IgD-negative memory B cell (primary cell): ENCODE results near the gene SOHLH1. TPM values are rescaled to one million over a fixed set of nuclear protein-coding genes. Genes with fewer than 3 reads are reported as not detected.
A peak's percentile ranks its signal among the peaks of the same experiment; 100 is the strongest.

Experiments used
- H3K27ac Mint-ChIP-seq, 3 donors: one replicate each; pipeline ENCODE4 v1.8.0; 2020 to 2022; ENCODE audit warnings: mild to moderate bottlenecking in 3 of 3, mixed read lengths in 3 of 3, moderate library complexity in 1 of 3
- H3K27me3 Mint-ChIP-seq: one replicate; pipeline ENCODE4 v1.8.0; 2021; ENCODE audit warnings: mixed read lengths
- H3K36me3 Mint-ChIP-seq: one replicate; pipeline ENCODE4 v1.8.0; 2020; ENCODE audit warnings: mild to moderate bottlenecking, mixed read lengths
- H3K4me1 Mint-ChIP-seq, 3 donors: one replicate each; pipeline ENCODE4 v1.8.0; 2020 to 2022; ENCODE audit warnings: mixed read lengths in 3 of 3, mild to moderate bottlenecking in 1 of 3
- H3K4me3 Mint-ChIP-seq, 4 donors: one replicate each; pipeline ENCODE4 v1.8.0; 2020 to 2022; ENCODE audit warnings: mild to moderate bottlenecking in 4 of 4, mixed read lengths in 4 of 4, moderate library complexity in 3 of 4
- H3K9me3 Mint-ChIP-seq, 3 donors: one replicate each; pipeline ENCODE4 v1.8.0; 2020 to 2021; ENCODE audit warnings: mixed read lengths in 3 of 3, mild to moderate bottlenecking in 1 of 3
- polyA plus RNA-seq: library from polyadenylated mRNA; unstranded; fragments of 300-500 nt; fragmentation: Illumina TruSeq; gene quantifications from one replicate; pipeline ENCODE4 v1.2.3, GENCODE V29; 2021

SOHLH1 gene
- polyA plus RNA-seq, 1 donor from 2014 or later, result not detected

- Mint-ChIP-seq H3K27ac (no peak overlapping the region), H3K9me3 (peaks cover 0 to 2% (median 0%) of the 10 kb centered on the region in 3 donors), H3K27me3 (peaks cover 27% of the 10 kb centered on the region), H3K4me1 (no peaks in the 10 kb centered on the region), H3K36me3 (no peaks in the 10 kb centered on the region), H3K4me3 (no peak overlapping the region)
These were observed 18.1 kb upstream of the SOHLH1 start for GRCh38 chr9:135717410-135717809.

- no peaks in the 10 kb centered on the region for H3K36me3 Mint-ChIP-seq
- H3K27ac Mint-ChIP-seq, result no peak overlapping the region
- peaks cover 28% of the 10 kb centered on the region for H3K27me3 Mint-ChIP-seq
- peaks cover 0 to 2% (median 0%) of the 10 kb centered on the region in 3 donors for H3K9me3 Mint-ChIP-seq
- H3K4me1 Mint-ChIP-seq, result no peaks in the 10 kb centered on the region
- no peak overlapping the region for H3K4me3 Mint-ChIP-seq
These were observed 16.8 kb upstream of the SOHLH1 start for GRCh38 chr9:135716045-135716444.

- H3K4me1 Mint-ChIP-seq, result no peaks in the 10 kb centered on the region
- H3K36me3 Mint-ChIP-seq, result no peaks in the 10 kb centered on the region
- H3K4me3 Mint-ChIP-seq, result no peak overlapping the region
- H3K9me3 Mint-ChIP-seq, result peaks cover 0 to 2% (median 0%) of the 10 kb centered on the region in 3 donors
- peaks cover 28% of the 10 kb centered on the region for H3K27me3 Mint-ChIP-seq
- no peak overlapping the region for H3K27ac Mint-ChIP-seq
These were observed 15.8 kb upstream of the SOHLH1 start for GRCh38 chr9:135715056-135715595.

- peaks cover 28% of the 10 kb centered on the region for H3K27me3 Mint-ChIP-seq
- no peaks in the 10 kb centered on the region for H3K36me3 Mint-ChIP-seq
- no peaks in the 10 kb centered on the region for H3K4me1 Mint-ChIP-seq
- no peak overlapping the region for H3K4me3 Mint-ChIP-seq
- H3K27ac Mint-ChIP-seq, result no peak overlapping the region
- H3K9me3 Mint-ChIP-seq, result peaks cover 0 to 2% (median 0%) of the 10 kb centered on the region in 3 donors
These were observed 15.2 kb upstream of the SOHLH1 start for GRCh38 chr9:135714242-135715055.

- H3K4me1 Mint-ChIP-seq, result no peaks in the 10 kb centered on the region
- H3K9me3 Mint-ChIP-seq, result peaks cover 0 to 2% (median 0%) of the 10 kb centered on the region in 3 donors
- no peak overlapping the region for H3K4me3 Mint-ChIP-seq
- H3K27me3 Mint-ChIP-seq, result peaks cover 28% of the 10 kb centered on the region
- H3K27ac Mint-ChIP-seq, result no peak overlapping the region
- no peaks in the 10 kb centered on the region for H3K36me3 Mint-ChIP-seq
These were observed 13.5 kb upstream of the SOHLH1 start for GRCh38 chr9:135712613-135713295.

GRCh38 chr9:135711881-135712280 lies 12.6 kb upstream of the SOHLH1 start:
- Mint-ChIP-seq H3K27ac (no peak overlapping the region), H3K9me3 (peaks cover 0 to 2% (median 0%) of the 10 kb centered on the region in 3 donors), H3K27me3 (peaks cover 28% of the 10 kb centered on the region), H3K4me1 (no peaks in the 10 kb centered on the region), H3K4me3 (no peak overlapping the region), H3K36me3 (no peaks in the 10 kb centered on the region)

GRCh38 chr9:135711391-135711790 lies 12.1 kb upstream of the SOHLH1 start:
- peaks cover 28% of the 10 kb centered on the region for H3K27me3 Mint-ChIP-seq
- H3K36me3 Mint-ChIP-seq, result no peaks in the 10 kb centered on the region
- no peak overlapping the region for H3K4me3 Mint-ChIP-seq
- H3K27ac Mint-ChIP-seq, result no peak overlapping the region
- no peaks in the 10 kb centered on the region for H3K9me3 Mint-ChIP-seq
- H3K4me1 Mint-ChIP-seq, result no peaks in the 10 kb centered on the region

GRCh38 chr9:135708164-135708563 lies 8.9 kb upstream of the SOHLH1 start:
- H3K4me3 Mint-ChIP-seq, result peak overlapping the region in 1 of 4 donors; percentile 38
- H3K27ac Mint-ChIP-seq, result no peak overlapping the region
- peaks cover 12% of the 10 kb centered on the region for H3K27me3 Mint-ChIP-seq
- H3K9me3 Mint-ChIP-seq, result no peaks in the 10 kb centered on the region
- no peaks in the 10 kb centered on the region for H3K36me3 Mint-ChIP-seq
- no peaks in the 10 kb centered on the region for H3K4me1 Mint-ChIP-seq

GRCh38 chr9:135707252-135708138 lies 8.2 kb upstream of the SOHLH1 start:
- no peaks in the 10 kb centered on the region for H3K36me3 Mint-ChIP-seq
- peaks cover 6% of the 10 kb centered on the region for H3K27me3 Mint-ChIP-seq
- no peak overlapping the region for H3K4me3 Mint-ChIP-seq
- no peak overlapping the region for H3K27ac Mint-ChIP-seq
- H3K4me1 Mint-ChIP-seq, result no peaks in the 10 kb centered on the region
- H3K9me3 Mint-ChIP-seq, result no peaks in the 10 kb centered on the region

GRCh38 chr9:135706288-135706687 lies 7.0 kb upstream of the SOHLH1 start:
- Mint-ChIP-seq H3K36me3 (no peaks in the 10 kb centered on the region), H3K27me3 (peaks cover 4% of the 10 kb centered on the region), H3K9me3 (no peaks in the 10 kb centered on the region), H3K27ac (no peak overlapping the region), H3K4me3 (no peak overlapping the region), H3K4me1 (no peaks in the 10 kb centered on the region)

- no peaks in the 10 kb centered on the region for H3K4me1 Mint-ChIP-seq
- no peaks in the 10 kb centered on the region for H3K36me3 Mint-ChIP-seq
- H3K27ac Mint-ChIP-seq, result no peak overlapping the region
- H3K27me3 Mint-ChIP-seq, result peaks cover 4% of the 10 kb centered on the region
- no peaks in the 10 kb centered on the region for H3K9me3 Mint-ChIP-seq
- no peak overlapping the region for H3K4me3 Mint-ChIP-seq
These were observed 6.1 kb upstream of the SOHLH1 start for GRCh38 chr9:135705376-135705775.

- H3K27me3 Mint-ChIP-seq, result peaks cover 4% of the 10 kb centered on the region
- H3K4me3 Mint-ChIP-seq, result no peak overlapping the region
- H3K4me1 Mint-ChIP-seq, result no peaks in the 10 kb centered on the region
- H3K27ac Mint-ChIP-seq, result no peak overlapping the region
- no peaks in the 10 kb centered on the region for H3K36me3 Mint-ChIP-seq
- H3K9me3 Mint-ChIP-seq, result no peaks in the 10 kb centered on the region
These were observed 5.2 kb upstream of the SOHLH1 start for GRCh38 chr9:135704483-135704882.

- no peaks in the 10 kb centered on the region for H3K9me3 Mint-ChIP-seq
- no peak overlapping the region for H3K27ac Mint-ChIP-seq
- peaks cover 4% of the 10 kb centered on the region for H3K27me3 Mint-ChIP-seq
- H3K36me3 Mint-ChIP-seq, result no peaks in the 10 kb centered on the region
- no peak overlapping the region for H3K4me3 Mint-ChIP-seq
- no peaks in the 10 kb centered on the region for H3K4me1 Mint-ChIP-seq
These were observed 4.4 kb upstream of the SOHLH1 start for GRCh38 chr9:135703726-135704125.

GRCh38 chr9:135701959-135702721 lies 2.9 kb upstream of the SOHLH1 start, which contains the start of gene KCNT1:
Gene KCNT1, plus strand, starts transcription at chr9:135702185. Its CDS starts 74 bp downstream, at chr9:135702259.
- H3K4me3 Mint-ChIP-seq, result peak within 1 kb of the TSS in 1 of 4 donors; percentile 17
- no peak within 1 kb of the TSS for H3K27ac Mint-ChIP-seq
- H3K27me3 Mint-ChIP-seq, result peaks cover 4% of the 10 kb centered on the region
- H3K36me3 Mint-ChIP-seq, result no peaks in the 10 kb centered on the region
- H3K4me1 Mint-ChIP-seq, result no peaks in the 10 kb centered on the region
- H3K9me3 Mint-ChIP-seq, result no peaks in the 10 kb centered on the region
